HCT116 (cell line): ENCODE data around the gene METTL26. TPM values are rescaled to one million over a fixed set of nuclear protein-coding genes. Genes with fewer than 3 reads are reported as not detected.

Experiments used
- ATAC-seq: fragments of 200-7000 bp; cut with Tn5 transposase; 2 replicates; pipeline ENCODE4 v1.9.1; 2020; ENCODE audit warnings: mild to moderate bottlenecking, moderate library complexity
- BruUV-seq: library from RNA; stranded (reverse); fragments of 400-500 nt; replicated peaks from 2 replicates; lab custom pipeline; 2021; lab: Mats Ljungman, UMichigan
- CTCF ChIA-PET: fragments of 300-600 bp; sonication (Branson Sonifier 250); formaldehyde crosslinking; loops from one replicate; lab custom pipeline; 2021; ENCODE audit warnings: antibody characterized with exemption; lab: Charles Lee
- POLR2A ChIA-PET: fragments of 300-600, 350-600 bp; sonication (Branson Sonifier 250); formaldehyde crosslinking; loops from one replicate; lab custom pipeline; 2021; ENCODE audit warnings: antibody characterized with exemption; lab: Charles Lee
- RAD21 ChIA-PET, 2 experiments: fragments of 300-600 bp; sonication (Branson Sonifier 250); formaldehyde crosslinking; loops; one replicate each; lab custom pipeline; 2023; ENCODE audit warnings: low total read pairs in 2 of 2; ENCODE audit not compliant: uncharacterized antibody in 2 of 2, unreplicated experiment in 2 of 2, low non-redundant PET in 1 of 2; lab: Charles Lee
- DNase-seq: peaks from one replicate; pipeline ENCODE4 v3.0.0-alpha.2; 2010; ENCODE audit warnings: low read depth, low spot score
- H2AFZ ChIP-seq: fragments of 200-600 bp; shearing (Covaris generic), sonication (generic); 2 replicates; pipeline ENCODE4 v1.6.1; 2017; ENCODE audit warnings: low read depth, mixed run types, mixed read lengths, antibody characterized with exemption, low read length; ENCODE audit not compliant: poor library complexity, severe bottlenecking
- H3K27ac ChIP-seq: 2 replicates; pipeline ENCODE4 v1.5.1; 2012; ENCODE audit warnings: low read depth, low read length
- H3K27me3 ChIP-seq: fragments of 200-600 bp; sonication (generic); 2 replicates; pipeline ENCODE4 v1.6.1; 2016; ENCODE audit warnings: mixed run types, low read length, mixed read lengths; ENCODE audit not compliant: insufficient read depth
- H3K36me3 ChIP-seq, 2 experiments: fragments of 200-500 bp in 1 of 2; fragments of 200-600 bp in 1 of 2; sonication (Bioruptor generic) in 1 of 2; sonication (generic) in 1 of 2; 2 replicates each; pipeline versions ENCODE4 v1.5.1 to v1.6.1; 2014 to 2016; ENCODE audit warnings: low read length in 2 of 2, inconsistent platforms in 1 of 2, mixed read lengths in 1 of 2, mixed run types in 1 of 2; ENCODE audit not compliant: insufficient read depth in 2 of 2, control insufficient read depth in 1 of 2
- H3K4me1 ChIP-seq, 2 experiments: fragments of 200-600 bp in 1 of 2; sonication (generic) in 1 of 2; 2 replicates each; pipeline versions ENCODE4 v1.5.1 to v1.6.1; 2012 to 2017; ENCODE audit warnings: low read length in 2 of 2, inconsistent platforms in 1 of 2, mild to moderate bottlenecking in 1 of 2, mixed read lengths in 1 of 2, mixed run types in 1 of 2, moderate library complexity in 1 of 2; ENCODE audit not compliant: insufficient read depth in 2 of 2, control insufficient read depth in 1 of 2
- H3K4me2 ChIP-seq: fragments of 200-600 bp; sonication (generic); 2 replicates; pipeline ENCODE4 v1.6.1; 2017; ENCODE audit warnings: mixed run types, low read length, mixed read lengths
- H3K4me3 ChIP-seq, 2 experiments: fragments of 200-600 bp in 1 of 2; sonication (generic) in 1 of 2; replicated peaks in 1 of 2; 2 replicates each; pipeline ENCODE4 v1.5.1; 2011 to 2016; ENCODE audit warnings: low read length in 2 of 2, control low read depth in 1 of 2, low read depth in 1 of 2, mild to moderate bottlenecking in 1 of 2, mixed read lengths in 1 of 2, mixed run types in 1 of 2
- H3K79me2 ChIP-seq: fragments of 200-600 bp; sonication (generic); 2 replicates; pipeline ENCODE4 v1.6.1; 2017; ENCODE audit warnings: mild to moderate bottlenecking, mixed run types, low read length, moderate library complexity, mixed read lengths; ENCODE audit not compliant: insufficient read depth
- H3K9ac ChIP-seq: fragments of 200-600 bp; sonication (generic); 2 replicates; pipeline ENCODE4 v1.6.1; 2016; ENCODE audit warnings: low read length, mixed read lengths
- H3K9me2 ChIP-seq: fragments of 200-600 bp; sonication (generic), shearing (Covaris generic); 2 replicates; pipeline ENCODE4 v1.6.1; 2017; ENCODE audit warnings: mixed run types, mild to moderate bottlenecking, moderate library complexity; ENCODE audit not compliant: insufficient read depth
- H3K9me3 ChIP-seq, 2 experiments: fragments of 200-500 bp in 1 of 2; fragments of 200-600 bp in 1 of 2; sonication (Bioruptor generic) in 1 of 2; sonication (generic) in 1 of 2; 2 replicates each; pipeline ENCODE4 v1.6.1; 2014 to 2017; ENCODE audit warnings: low read length in 2 of 2, mixed read lengths in 2 of 2, inconsistent platforms in 1 of 2, low read depth in 1 of 2, mild to moderate bottlenecking in 1 of 2, mixed run types in 1 of 2, moderate library complexity in 1 of 2; ENCODE audit not compliant: control insufficient read depth in 1 of 2, insufficient read depth in 1 of 2
- H4K20me1 ChIP-seq: fragments of 200-600 bp; sonication (generic), shearing (Covaris generic); 2 replicates; pipeline ENCODE4 v1.6.1; 2017; ENCODE audit warnings: mixed run types, mild to moderate bottlenecking, moderate library complexity; ENCODE audit not compliant: insufficient read depth
- CBX3 ChIP-seq: IDR thresholded peaks from 2 replicates; pipeline ENCODE4 v1.6.1; 2012; ENCODE audit warnings: low read depth
- EZH2 ChIP-seq: fragments of 200-600 bp; sonication (generic); IDR thresholded peaks from 2 replicates; pipeline ENCODE4 v1.6.1; 2017; ENCODE audit warnings: antibody characterized with exemption, mixed run types
- EZH2phosphoT487 ChIP-seq: fragments of 200-600 bp; IDR thresholded peaks from 2 replicates; pipeline ENCODE4 v1.6.1; 2018; ENCODE audit warnings: antibody characterized with exemption, borderline replicate concordance
- FOSL1 ChIP-seq: IDR thresholded peaks from 2 replicates; pipeline ENCODE4 v1.6.1; 2012; ENCODE audit warnings: low read depth
- POLR2A ChIP-seq: IDR thresholded peaks from 2 replicates; pipeline ENCODE4 v1.7.0; 2011; ENCODE audit warnings: borderline replicate concordance; ENCODE audit not compliant: insufficient read depth, insufficient read length; ENCODE audit errors: extremely low read depth
- SIN3A ChIP-seq: IDR thresholded peaks from 2 replicates; pipeline ENCODE4 v1.6.1; 2012; ENCODE audit warnings: low read depth
- SP1 ChIP-seq: IDR thresholded peaks from 2 replicates; pipeline ENCODE4 v1.6.1; 2012; ENCODE audit warnings: low read depth
- YY1 ChIP-seq: IDR thresholded peaks from 2 replicates; pipeline ENCODE4 v1.6.1; 2011; ENCODE audit warnings: low read length, low read depth, moderate library complexity, mild to moderate bottlenecking; ENCODE audit not compliant: insufficient replicate concordance; ENCODE audit errors: extremely low read depth
- ZFX ChIP-seq: fragments of 450-650 bp; IDR thresholded peaks from 2 replicates; pipeline ENCODE4 v1.6.1; 2017
- ZNF274 ChIP-seq: fragments of 200-500 bp; sonication (Bioruptor generic); IDR thresholded peaks from 2 replicates; pipeline ENCODE4 v1.6.1; 2014; ENCODE audit warnings: mild to moderate bottlenecking, low read depth, low read length, inconsistent platforms
- intact Hi-C: fragments of 100-400 bp; cut with micrococcal nuclease; formaldehyde crosslinking; loops from 2 replicates; pipeline ENCODE4 v1.10.0; 2022
- total RNA-seq: library from RNA; stranded (reverse); gene quantifications from one replicate; pipeline ENCODE4 v1.2.1, GENCODE V29; 2021; ENCODE audit not compliant: unreplicated experiment
- TF ChIP-seq, protein P1 (sequence below), 3 experiments: fragments of 200-600 bp in 1 of 3; sonication (generic) in 1 of 3; IDR thresholded peaks in 2 of 3; conservative IDR thresholded peaks in 1 of 3; 2 replicates each; pipeline ENCODE4 v1.5.1; 2012 to 2017; ENCODE audit warnings: low read depth in 2 of 3, low read length in 2 of 3, antibody characterized with exemption in 1 of 3, borderline replicate concordance in 1 of 3, control low read depth in 1 of 3, mild to moderate bottlenecking in 1 of 3, mixed read lengths in 1 of 3, mixed run types in 1 of 3, moderate library complexity in 1 of 3; ENCODE audit not compliant: insufficient read depth in 1 of 3
- TF ChIP-seq, protein P2 (sequence below): IDR thresholded peaks from 2 replicates; pipeline ENCODE4 v1.6.1; 2011; ENCODE audit warnings: mild to moderate bottlenecking, low read length, moderate library complexity; ENCODE audit not compliant: insufficient replicate concordance; ENCODE audit errors: extremely low read depth

Gene METTL26
- total RNA-seq, 1 experiment from 2014 or later: 85.7 TPM

DNA sequence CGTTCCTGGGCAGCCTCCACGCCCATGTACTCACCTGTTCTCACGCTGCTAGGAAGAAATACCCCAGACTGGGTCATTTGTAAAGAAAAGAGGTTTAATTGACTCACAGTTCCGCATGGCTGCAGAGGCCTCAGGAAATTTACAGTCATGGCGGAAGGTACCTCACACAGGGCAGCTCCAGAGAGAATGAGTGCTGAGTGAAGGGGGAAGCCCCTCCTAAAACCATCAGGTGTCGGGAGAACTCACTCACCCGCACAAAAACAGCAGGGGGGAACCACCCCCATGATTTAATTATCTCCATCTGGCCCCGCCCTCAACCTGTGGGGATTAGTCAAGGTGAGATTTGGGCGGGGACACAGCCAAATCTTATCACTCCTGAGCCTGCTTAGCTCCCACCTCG lies 28.1 kb downstream of the METTL26 start:
- Histone ChIP-seq H3K4me3 (no peak overlapping the region), H4K20me1 (no peaks in the 10 kb centered on the region), H3K4me1 (no peaks in the 10 kb centered on the region), H3K4me2 (no peak overlapping the region), H3K9ac (no peak overlapping the region), H3K27ac (no peak overlapping the region), H2AFZ (no peak overlapping the region), H3K9me2 (no peaks in the 10 kb centered on the region), H3K79me2 (peaks cover 3% of the 10 kb centered on the region; the same call in 1 of the 2 replicates), H3K36me3 (no peaks in the 10 kb centered on the region), H3K9me3 (no peaks in the 10 kb centered on the region), H3K27me3 (no peaks in the 10 kb centered on the region)
- ChIA-PET CTCF (no interaction called here), RAD21 (no interaction called here), POLR2A (no interaction called here)
- BruUV-seq: no TSS peak
- TF ChIP-seq EZH2phosphoT487 (no peak), SIN3A (no peak), ZNF274 (no peak), YY1 (no peak), ZFX (no peak), CBX3 (no peak), SP1 (no peak), POLR2A (no peak), EZH2 (no peak), FOSL1 (no peak)
- TF ChIP-seq, protein P1, sequence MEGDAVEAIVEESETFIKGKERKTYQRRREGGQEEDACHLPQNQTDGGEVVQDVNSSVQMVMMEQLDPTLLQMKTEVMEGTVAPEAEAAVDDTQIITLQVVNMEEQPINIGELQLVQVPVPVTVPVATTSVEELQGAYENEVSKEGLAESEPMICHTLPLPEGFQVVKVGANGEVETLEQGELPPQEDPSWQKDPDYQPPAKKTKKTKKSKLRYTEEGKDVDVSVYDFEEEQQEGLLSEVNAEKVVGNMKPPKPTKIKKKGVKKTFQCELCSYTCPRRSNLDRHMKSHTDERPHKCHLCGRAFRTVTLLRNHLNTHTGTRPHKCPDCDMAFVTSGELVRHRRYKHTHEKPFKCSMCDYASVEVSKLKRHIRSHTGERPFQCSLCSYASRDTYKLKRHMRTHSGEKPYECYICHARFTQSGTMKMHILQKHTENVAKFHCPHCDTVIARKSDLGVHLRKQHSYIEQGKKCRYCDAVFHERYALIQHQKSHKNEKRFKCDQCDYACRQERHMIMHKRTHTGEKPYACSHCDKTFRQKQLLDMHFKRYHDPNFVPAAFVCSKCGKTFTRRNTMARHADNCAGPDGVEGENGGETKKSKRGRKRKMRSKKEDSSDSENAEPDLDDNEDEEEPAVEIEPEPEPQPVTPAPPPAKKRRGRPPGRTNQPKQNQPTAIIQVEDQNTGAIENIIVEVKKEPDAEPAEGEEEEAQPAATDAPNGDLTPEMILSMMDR (IDR thresholded peaks at IDR 0.05 in 2 of 3, conservative IDR thresholded peaks at IDR 0.05 in 1 of 3; ENCODE audit: borderline replicate concordance in 1 of 3, insufficient read depth in 1 of 3, low read depth in 2 of 3, low read length in 2 of 3): no peak
- TF ChIP-seq, protein P2, sequence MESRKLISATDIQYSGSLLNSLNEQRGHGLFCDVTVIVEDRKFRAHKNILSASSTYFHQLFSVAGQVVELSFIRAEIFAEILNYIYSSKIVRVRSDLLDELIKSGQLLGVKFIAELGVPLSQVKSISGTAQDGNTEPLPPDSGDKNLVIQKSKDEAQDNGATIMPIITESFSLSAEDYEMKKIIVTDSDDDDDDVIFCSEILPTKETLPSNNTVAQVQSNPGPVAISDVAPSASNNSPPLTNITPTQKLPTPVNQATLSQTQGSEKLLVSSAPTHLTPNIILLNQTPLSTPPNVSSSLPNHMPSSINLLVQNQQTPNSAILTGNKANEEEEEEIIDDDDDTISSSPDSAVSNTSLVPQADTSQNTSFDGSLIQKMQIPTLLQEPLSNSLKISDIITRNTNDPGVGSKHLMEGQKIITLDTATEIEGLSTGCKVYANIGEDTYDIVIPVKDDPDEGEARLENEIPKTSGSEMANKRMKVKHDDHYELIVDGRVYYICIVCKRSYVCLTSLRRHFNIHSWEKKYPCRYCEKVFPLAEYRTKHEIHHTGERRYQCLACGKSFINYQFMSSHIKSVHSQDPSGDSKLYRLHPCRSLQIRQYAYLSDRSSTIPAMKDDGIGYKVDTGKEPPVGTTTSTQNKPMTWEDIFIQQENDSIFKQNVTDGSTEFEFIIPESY: no peak
- no peak for ATAC-seq
- intact Hi-C loops: no loop called here
- DNase-seq: no peak
